Tibial artery (tissue), 4 donors: ENCODE results near the gene TNFRSF11A.

Experiments used
- DNase-seq, 2 donors: peaks; one replicate each; pipeline ENCODE4 v3.0.0-alpha.2; 2019
- H3K27ac ChIP-seq, 2 donors: fragments of 200-600 bp; sonication (generic) in 1 of 2; 1 replicate in 1 of 2; 2 replicates in 1 of 2; pipeline ENCODE4 v1.5.1; 2018 to 2019; ENCODE audit warnings: mild to moderate bottlenecking in 1 of 2
- H3K27me3 ChIP-seq, 2 donors: fragments of 200-600 bp; sonication (generic) in 1 of 2; one replicate each; pipeline versions ENCODE4 v1.5.1 to v1.6.0; 2016 to 2019
- H3K36me3 ChIP-seq, 3 donors: fragments of 200-600 bp; sonication (generic) in 2 of 3; one replicate each; pipeline ENCODE4 v1.5.1; 2016 to 2019; ENCODE audit warnings: mild to moderate bottlenecking in 2 of 3
- H3K4me1 ChIP-seq, 4 donors: fragments of 200-600 bp; sonication (generic) in 2 of 4; 1 replicate in 3 of 4; 2 replicates in 1 of 4; pipeline ENCODE4 v1.5.1; 2016 to 2019
- H3K4me3 ChIP-seq, 2 donors: fragments of 200-600 bp; sonication (generic) in 1 of 2; 1 replicate in 1 of 2; 2 replicates in 1 of 2; pipeline ENCODE4 v1.5.1; 2018 to 2019; ENCODE audit warnings: mild to moderate bottlenecking in 2 of 2
- H3K9me3 ChIP-seq, 3 donors: fragments of 200-600 bp; sonication (generic) in 1 of 3; one replicate each; pipeline ENCODE4 v1.5.1; 2016 to 2019
- CTCF ChIP-seq, 2 experiments: fragments of 200-600 bp in 1 of 2; fragments of 450-650 bp in 1 of 2; IDR thresholded peaks; one replicate each; pipeline ENCODE4 v1.5.1; 2017 to 2019; ENCODE audit warnings: antibody characterized with exemption in 2 of 2, mild to moderate bottlenecking in 1 of 2, moderate library complexity in 1 of 2
- intact Hi-C: fragments of 100-400 bp; cut with DNase I; formaldehyde crosslinking; loops from one replicate; pipeline ENCODE4 v1.15.0; 2023; ENCODE audit warnings: low total_unique reads

The TNFRSF11A gene

GRCh38 chr18:62366992-62367391 is 41.9 kb downstream of the TNFRSF11A start:
- Histone ChIP-seq H3K9me3 (no peaks in the 10 kb centered on the region), H3K27ac (no peak overlapping the region), H3K36me3 (peaks cover 0 to 7% (median 0%) of the 10 kb centered on the region in 3 donors), H3K27me3 (no peaks in the 10 kb centered on the region), H3K4me3 (no peak overlapping the region), H3K4me1 (no peaks in the 10 kb centered on the region)
- DNase-seq, result no peak
- intact Hi-C loops, result no loop called here
- no peak for TF ChIP-seq CTCF (IDR thresholded peaks at IDR 0.05)

DNA sequence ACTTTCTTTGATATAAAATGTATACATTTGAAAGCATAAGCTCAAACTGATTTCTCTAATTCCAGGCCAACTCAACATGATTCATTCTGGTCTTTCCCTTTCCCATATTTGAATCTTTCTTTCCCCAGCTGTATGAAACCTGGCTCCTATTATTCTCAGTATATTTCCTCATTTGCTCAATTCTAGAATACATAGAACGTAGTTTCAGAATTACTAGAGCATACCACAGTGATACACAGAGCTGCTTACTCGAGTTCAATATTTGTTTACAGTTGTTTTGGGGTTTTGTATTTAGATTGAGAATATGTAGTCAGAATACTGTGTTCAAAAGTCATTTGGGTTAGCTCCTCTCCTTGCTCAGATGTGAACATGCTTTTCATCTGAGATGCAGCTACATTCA is 43.0 kb downstream of the TNFRSF11A start:
- no peak for DNase-seq
- no peaks in the 10 kb centered on the region for H3K4me1 ChIP-seq
- intact Hi-C loops, result no loop called here
- TF ChIP-seq CTCF (IDR thresholded peaks at IDR 0.05), result no peak
- H3K9me3 ChIP-seq, result no peaks in the 10 kb centered on the region
- H3K36me3 ChIP-seq, result peaks cover 0 to 7% (median 0%) of the 10 kb centered on the region in 3 donors
- H3K4me3 ChIP-seq, result no peak overlapping the region
- no peak overlapping the region for H3K27ac ChIP-seq
- H3K27me3 ChIP-seq, result no peaks in the 10 kb centered on the region

GRCh38 chr18:62369129-62369644 is 44.1 kb downstream of the TNFRSF11A start:
- no peaks in the 10 kb centered on the region for H3K4me1 ChIP-seq
- peaks cover 0 to 7% (median 0%) of the 10 kb centered on the region in 3 donors for H3K36me3 ChIP-seq
- DNase-seq, result no peak
- no peak overlapping the region for H3K27ac ChIP-seq
- TF ChIP-seq CTCF (IDR thresholded peaks at IDR 0.05), result no peak
- H3K27me3 ChIP-seq, result no peaks in the 10 kb centered on the region
- intact Hi-C loops, result no loop called here
- H3K4me3 ChIP-seq, result no peak overlapping the region
- no peaks in the 10 kb centered on the region for H3K9me3 ChIP-seq

GRCh38 chr18:62370366-62370765 is 45.3 kb downstream of the TNFRSF11A start:
- Histone ChIP-seq H3K9me3 (no peaks in the 10 kb centered on the region), H3K4me3 (no peak overlapping the region), H3K36me3 (peaks cover 0 to 7% (median 0%) of the 10 kb centered on the region in 3 donors), H3K4me1 (no peaks in the 10 kb centered on the region), H3K27ac (no peak overlapping the region), H3K27me3 (no peaks in the 10 kb centered on the region)
- no peak for TF ChIP-seq CTCF (IDR thresholded peaks at IDR 0.05)
- no peak for DNase-seq
- intact Hi-C loops, result no loop called here

DNA sequence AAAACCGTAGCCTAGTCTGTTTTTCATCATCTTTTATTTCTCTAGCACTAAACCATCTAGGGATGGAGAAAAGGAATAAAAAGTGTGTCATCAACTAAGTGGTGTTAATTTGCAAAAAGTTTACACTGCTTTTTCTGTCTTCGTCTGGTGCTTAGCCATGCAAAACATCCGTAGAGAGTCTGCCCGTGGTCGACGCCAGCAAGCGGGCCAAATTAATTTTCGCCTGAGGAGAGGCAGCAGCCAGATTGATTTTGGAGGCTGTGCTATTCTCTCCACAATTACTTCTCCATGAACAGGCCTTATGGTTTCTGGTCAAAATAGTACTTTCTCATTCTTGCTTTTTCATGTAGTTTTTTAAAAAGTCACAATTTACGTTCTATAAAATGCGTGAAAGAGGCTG is 46.3 kb downstream of the TNFRSF11A start:
- H3K4me1 ChIP-seq, result no peaks in the 10 kb centered on the region
- H3K4me3 ChIP-seq, result no peak overlapping the region
- H3K27me3 ChIP-seq, result no peaks in the 10 kb centered on the region
- no peak for DNase-seq
- H3K36me3 ChIP-seq, result peaks cover 0 to 7% (median 0%) of the 10 kb centered on the region in 3 donors
- no peaks in the 10 kb centered on the region for H3K9me3 ChIP-seq
- intact Hi-C loops, result no loop called here
- no peak for TF ChIP-seq CTCF (IDR thresholded peaks at IDR 0.05)
- H3K27ac ChIP-seq, result no peak overlapping the region

DNA sequence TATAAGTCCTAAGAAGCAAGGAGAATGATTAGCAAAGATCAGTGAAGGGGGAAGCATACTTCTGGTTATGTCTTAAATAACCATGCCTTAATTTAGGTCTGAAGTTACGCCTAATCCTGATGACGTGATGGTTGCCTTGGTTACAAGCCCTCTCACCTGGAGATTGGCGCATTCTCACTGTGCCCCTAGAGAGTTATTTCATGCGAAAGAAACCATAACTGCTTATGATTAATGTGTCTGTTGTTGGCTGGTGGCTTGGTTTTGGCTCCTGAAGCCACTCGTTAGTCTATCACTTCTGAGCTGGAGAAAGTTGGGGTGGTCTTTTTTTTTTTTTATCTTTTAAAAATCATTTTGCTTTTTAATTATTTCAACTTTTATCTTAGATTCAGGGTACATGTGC is 47.0 kb downstream of the TNFRSF11A start:
- Histone ChIP-seq H3K4me1 (no peaks in the 10 kb centered on the region), H3K27ac (no peak overlapping the region), H3K36me3 (peaks cover 0 to 7% (median 0%) of the 10 kb centered on the region in 3 donors), H3K27me3 (no peaks in the 10 kb centered on the region), H3K4me3 (no peak overlapping the region), H3K9me3 (no peaks in the 10 kb centered on the region)
- intact Hi-C loops, result no loop called here
- no peak for DNase-seq
- no peak for TF ChIP-seq CTCF (IDR thresholded peaks at IDR 0.05)
